Adrenal gland (tissue), 12 donors: Measurements from ENCODE around the gene PTGER3. TPM values are rescaled to one million over a fixed set of nuclear protein-coding genes. Genes with fewer than 3 reads are reported as not detected.

Source experiments
- DNase-seq, 7 donors: peaks; one replicate each; pipeline ENCODE4 v3.0.0-alpha.2; 2019 to 2020
- H3K27ac ChIP-seq, 5 donors: fragments of 200-600 bp; sonication (generic) in 4 of 5; 1 replicate in 3 of 5; 2 replicates in 2 of 5; pipeline versions ENCODE4 v1.5.1 to v1.8.0; 2016 to 2020; ENCODE audit warnings: mild to moderate bottlenecking in 1 of 5
- H3K27me3 ChIP-seq: fragments of 200-600 bp; 2 replicates; pipeline ENCODE4 v1.8.0; 2021
- H3K36me3 ChIP-seq, 2 donors: fragments of 200-600 bp; replicated peaks in 1 of 2; 1 replicate in 1 of 2; 2 replicates in 1 of 2; pipeline versions ENCODE4 v1.5.1 to v1.8.0; 2018 to 2022
- H3K4me1 ChIP-seq, 2 donors: fragments of 200-600 bp; replicated peaks in 1 of 2; 1 replicate in 1 of 2; 2 replicates in 1 of 2; pipeline versions ENCODE4 v1.5.1 to v1.8.0; 2018 to 2021
- H3K4me3 ChIP-seq, 4 donors: fragments of 200-600 bp; sonication (generic) in 3 of 4; one replicate each; pipeline ENCODE4 v1.5.1; 2016 to 2018
- H3K9me3 ChIP-seq, 3 donors: fragments of 200-600 bp; sonication (generic) in 1 of 3; replicated peaks in 1 of 3; 1 replicate in 2 of 3; 2 replicates in 1 of 3; pipeline versions ENCODE4 v1.5.1 to v1.8.0; 2016 to 2021
- POLR2A ChIP-seq, 2 donors: fragments of 450-650 bp; IDR thresholded peaks; one replicate each; pipeline ENCODE4 v1.6.1; 2017; ENCODE audit warnings: antibody characterized with exemption in 2 of 2, mild to moderate bottlenecking in 2 of 2, moderate library complexity in 1 of 2
- WGBS, 4 donors: extraction: QIAGEN DNeasy Blood & Tissue Kit in 2 of 4; methylation state at CpG; one replicate each; pipeline versions ENCODE4 v1.1.5 to v1.1.7; 2013 to 2017; 5-methylcytosine and 5-hydroxymethylcytosine counted together
- intact Hi-C, 2 donors: fragments of 100-400 bp; cut with DNase I; formaldehyde crosslinking; loops; one replicate each; pipeline versions ENCODE4 v1.14.1 to v1.15.0; 2022 to 2023
- polyA plus RNA-seq, 3 donors: library from polyadenylated mRNA; stranded (reverse); fragments of 200-250 nt in 2 of 3; fragments of 350-450 nt in 1 of 3; fragmentation: Illumina TruSeq in 1 of 3; extraction: RNeasy Lipid Tissue Mini Kit (QIAGEN cat#74804) in 1 of 3; gene quantifications; one replicate each; pipeline ENCODE4 v1.2.3, GENCODE V29; 2013 to 2014
- total RNA-seq, 9 donors: library from RNA; depleted of rRNA in 4 of 9; stranded (reverse); fragments of >200 nt in 4 of 9; fragments of 120-200 nt in 1 of 9; fragmentation: NEBNext Ultra II Directional in 1 of 9; extraction: Animal tissue kit (Norgen Biotek cat#: 25700) in 1 of 9; gene quantifications; one replicate each; pipeline versions ENCODE4 v1.1.0 to v1.2.4, GENCODE V29; 2013 to 2023
- TF ChIP-seq, protein P1 (sequence below), 6 experiments: fragments of 450-650 bp in 4 of 6; fragments of 200-600 bp in 2 of 6; sonication (generic) in 1 of 6; IDR thresholded peaks; 1 replicate in 5 of 6; 2 replicates in 1 of 6; pipeline versions ENCODE4 v1.5.1 to v1.8.0; 2016 to 2021; ENCODE audit warnings: antibody characterized with exemption in 6 of 6, mild to moderate bottlenecking in 2 of 6, moderate library complexity in 1 of 6
- donor health status: healthy with polysubstance abuse.
- donor health status: Bipolar disorder and iron deficiency.
- donor health status: DM: yes; HTN: yes; CAD: no.
- donor health status: DM: no; HTN: no; CAD: no.
- donor health status: DM: no; HTN: no; CAD: no.
- donor health status: DM: yes; HTN: yes; CAD: no.

Gene PTGER3
- total and polyA plus RNA-seq, 12 donors: 1.1 to 31.4 (median 10.6) TPM

DNA sequence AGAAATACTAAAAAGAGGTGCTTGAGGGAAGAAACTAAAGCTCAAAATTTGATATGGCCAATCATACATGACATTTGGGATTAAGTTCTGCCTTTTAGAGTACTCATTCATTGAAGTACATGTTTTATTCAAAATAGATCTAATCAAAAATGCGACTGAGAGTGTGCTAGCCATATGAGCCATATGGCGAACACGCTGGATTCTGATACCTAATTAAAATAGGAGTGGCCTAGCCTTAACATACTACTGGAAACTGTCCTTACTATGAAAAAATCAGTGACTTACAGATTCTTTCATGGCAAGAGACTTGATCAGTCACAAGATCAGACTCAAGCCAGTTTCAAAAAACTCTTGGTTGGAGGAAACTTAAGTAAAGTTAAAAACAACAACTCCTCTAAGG, 73.9 kb downstream of the PTGER3 start:
- intact Hi-C loops: no loop called here
- 74 to 94% (median 75%) methylated on average over 3 of the region's 3 CpGs for WGBS, 4 donors
- Histone ChIP-seq H3K4me3 (no peak overlapping the region), H3K36me3 (no peaks in the 10 kb centered on the region), H3K27ac (no peak overlapping the region), H3K27me3 (no peaks in the 10 kb centered on the region), H3K9me3 (no peaks in the 10 kb centered on the region), H3K4me1 (peaks cover 0 to 1% of the 10 kb centered on the region in 2 donors)
- no peak for DNase-seq
- TF ChIP-seq POLR2A (IDR thresholded peaks at IDR 0.05): no peak
- TF ChIP-seq, protein P1, sequence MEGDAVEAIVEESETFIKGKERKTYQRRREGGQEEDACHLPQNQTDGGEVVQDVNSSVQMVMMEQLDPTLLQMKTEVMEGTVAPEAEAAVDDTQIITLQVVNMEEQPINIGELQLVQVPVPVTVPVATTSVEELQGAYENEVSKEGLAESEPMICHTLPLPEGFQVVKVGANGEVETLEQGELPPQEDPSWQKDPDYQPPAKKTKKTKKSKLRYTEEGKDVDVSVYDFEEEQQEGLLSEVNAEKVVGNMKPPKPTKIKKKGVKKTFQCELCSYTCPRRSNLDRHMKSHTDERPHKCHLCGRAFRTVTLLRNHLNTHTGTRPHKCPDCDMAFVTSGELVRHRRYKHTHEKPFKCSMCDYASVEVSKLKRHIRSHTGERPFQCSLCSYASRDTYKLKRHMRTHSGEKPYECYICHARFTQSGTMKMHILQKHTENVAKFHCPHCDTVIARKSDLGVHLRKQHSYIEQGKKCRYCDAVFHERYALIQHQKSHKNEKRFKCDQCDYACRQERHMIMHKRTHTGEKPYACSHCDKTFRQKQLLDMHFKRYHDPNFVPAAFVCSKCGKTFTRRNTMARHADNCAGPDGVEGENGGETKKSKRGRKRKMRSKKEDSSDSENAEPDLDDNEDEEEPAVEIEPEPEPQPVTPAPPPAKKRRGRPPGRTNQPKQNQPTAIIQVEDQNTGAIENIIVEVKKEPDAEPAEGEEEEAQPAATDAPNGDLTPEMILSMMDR (IDR thresholded peaks at IDR 0.05): no peak

DNA sequence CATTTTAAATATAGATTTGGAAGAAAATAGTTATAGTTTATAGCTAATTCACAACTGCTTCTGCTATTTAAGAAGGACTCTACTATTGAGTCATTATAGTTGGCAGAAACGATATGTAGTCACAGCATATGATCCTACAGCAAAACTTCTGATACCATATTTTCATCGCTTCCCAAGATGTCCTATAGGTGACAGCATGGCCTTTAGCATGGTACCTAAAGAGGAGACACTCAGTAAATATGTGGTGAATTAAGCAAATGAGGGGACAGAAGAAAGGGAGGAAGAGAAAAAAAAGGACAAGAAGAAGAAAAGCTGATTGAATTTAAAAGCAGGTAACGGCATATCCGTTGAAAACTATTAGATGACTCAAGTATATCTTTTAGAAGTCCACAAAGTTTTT, 77.2 kb downstream of the PTGER3 start:
- TF ChIP-seq, protein P1 (IDR thresholded peaks at IDR 0.05): no peak
- no peak for TF ChIP-seq POLR2A (IDR thresholded peaks at IDR 0.05)
- intact Hi-C loops: no loop called here
- H3K27me3 ChIP-seq: no peaks in the 10 kb centered on the region
- H3K4me3 ChIP-seq: no peak overlapping the region
- H3K4me1 ChIP-seq: no peaks in the 10 kb centered on the region
- no peaks in the 10 kb centered on the region for H3K9me3 ChIP-seq
- H3K27ac ChIP-seq: no peak overlapping the region
- WGBS, 4 donors: 77 to 85% (median 81%) methylated on average over 4 of the region's 4 CpGs
- no peaks in the 10 kb centered on the region for H3K36me3 ChIP-seq
- no peak for DNase-seq

DNA sequence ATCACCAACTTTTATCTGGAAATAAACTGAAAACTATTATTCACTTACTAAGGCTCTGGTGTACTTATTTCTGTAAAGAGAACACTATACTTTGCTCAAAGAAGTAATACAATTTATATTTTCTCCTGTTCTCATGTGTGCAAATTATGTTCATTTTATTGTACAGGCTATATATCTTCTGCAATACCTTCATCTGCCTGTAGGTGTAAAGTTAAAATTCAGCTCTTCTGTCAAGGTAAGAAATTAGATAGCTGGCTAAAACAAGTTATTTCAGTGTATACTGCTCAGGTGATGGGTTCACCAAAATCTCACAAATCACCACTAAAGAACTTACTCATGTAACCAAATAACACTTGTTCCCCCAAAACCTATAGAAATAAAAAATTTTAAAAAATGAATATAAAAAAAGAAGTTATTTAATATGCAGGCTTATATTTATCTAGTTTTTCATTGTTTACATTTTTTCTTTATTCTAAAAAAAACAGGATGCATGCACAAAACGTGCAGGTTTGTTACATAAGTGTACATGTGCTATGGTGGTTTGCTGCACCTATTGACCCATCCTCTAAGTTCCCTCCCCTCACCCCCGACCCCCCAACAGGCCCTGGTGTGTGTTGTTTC, 81.5 kb downstream of the PTGER3 start:
- H3K4me1 ChIP-seq: no peaks in the 10 kb centered on the region
- 39 to 52% (median 47%) methylated on average over 2 of the region's 2 CpGs for WGBS, 4 donors
- H3K4me3 ChIP-seq: no peak overlapping the region
- TF ChIP-seq POLR2A (IDR thresholded peaks at IDR 0.05): no peak
- TF ChIP-seq, protein P1 (IDR thresholded peaks at IDR 0.05): peak in 5 of 6 experiments; percentile 18 to 42 (median 28)
- intact Hi-C loops: no loop called here
- DNase-seq: no peak
- H3K27me3 ChIP-seq: no peaks in the 10 kb centered on the region
- H3K36me3 ChIP-seq: no peaks in the 10 kb centered on the region
- H3K9me3 ChIP-seq: no peaks in the 10 kb centered on the region
- no peak overlapping the region for H3K27ac ChIP-seq

DNA sequence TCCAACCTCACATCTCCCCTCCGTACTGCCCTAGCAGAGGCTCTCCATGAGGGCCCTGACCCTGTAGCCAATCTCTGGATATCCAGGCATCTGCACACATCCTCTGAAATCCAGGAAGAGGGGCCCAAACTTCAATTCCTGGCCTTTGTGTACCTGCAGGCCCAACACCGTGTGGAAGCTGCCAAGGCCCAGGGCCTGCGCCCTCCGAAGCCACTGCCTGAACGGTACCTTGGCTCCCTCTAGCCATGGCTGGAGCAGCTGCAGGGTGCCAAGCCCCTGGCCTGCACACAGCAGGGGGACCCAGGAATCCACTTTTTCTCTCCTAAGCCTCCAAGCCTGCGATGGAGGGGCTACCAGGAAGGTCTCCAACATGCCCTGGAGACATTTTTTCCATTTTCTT, 84.2 kb downstream of the PTGER3 start:
- Histone ChIP-seq H3K9me3 (no peaks in the 10 kb centered on the region), H3K27ac (no peak overlapping the region), H3K27me3 (no peaks in the 10 kb centered on the region), H3K36me3 (no peaks in the 10 kb centered on the region), H3K4me1 (no peaks in the 10 kb centered on the region), H3K4me3 (no peak overlapping the region)
- no peak for TF ChIP-seq POLR2A (IDR thresholded peaks at IDR 0.05)
- TF ChIP-seq, protein P1 (IDR thresholded peaks at IDR 0.05): no peak
- no peak for DNase-seq
- WGBS, 4 donors: 82 to 91% (median 85%) methylated on average over 5 to 6 of the region's 6 CpGs
- intact Hi-C loops: no loop called here
